ENCODE results near the gene CEP290. TPM values are rescaled to one million over a fixed set of nuclear protein-coding genes. Genes with fewer than 3 reads are reported as not detected.
A peak's percentile ranks its signal among the peaks of the same experiment; 100 is the strongest.

CEP290 gene
- total RNA-seq (10 to 100 TPM; 10.8 to 12.3 TPM), polyA plus RNA-seq (ENCODE audit: insufficient read length in 6 of 6) (10 to 100 TPM; 25.1 to 36.4 (median 33.5) TPM)
- long read RNA-seq, donor 1, partial matches to known transcripts = 99 of 99 reads
- long read RNA-seq, donor 1, other reads (novel, unspliced or antisense) = 0 of 99 reads
- long read RNA-seq, donor 2, partial matches to known transcripts = 101 of 101 reads
- long read RNA-seq, donor 2, other reads (novel, unspliced or antisense) = 0 of 101 reads
- long read RNA-seq, donor 3, partial matches to known transcripts = 50 of 50 reads
- long read RNA-seq, donor 3, other reads (novel, unspliced or antisense) = 0 of 50 reads
- long read RNA-seq, donor 4, partial matches to known transcripts = 5 of 5 reads
- long read RNA-seq, donor 4, other reads (novel, unspliced or antisense) = 0 of 5 reads
- long read RNA-seq, donor 5, partial matches to known transcripts = 73 of 73 reads
- long read RNA-seq, donor 5, other reads (novel, unspliced or antisense) = 0 of 73 reads
- long read RNA-seq, donor 6, partial matches to known transcripts = 36 of 36 reads
- long read RNA-seq, donor 6, other reads (novel, unspliced or antisense) = 0 of 36 reads
- long read RNA-seq, donor 7, partial matches to known transcripts = 40 of 40 reads
- long read RNA-seq, donor 7, other reads (novel, unspliced or antisense) = 0 of 40 reads
- long read RNA-seq, donor 8, partial matches to known transcripts = 92 of 103 reads
- long read RNA-seq, donor 8, other reads (novel, unspliced or antisense) = 11 of 103 reads
- long read RNA-seq, donor 9 = 0 reads
- long read RNA-seq, donor 10, partial matches to known transcripts = 5 of 5 reads
- long read RNA-seq, donor 10, other reads (novel, unspliced or antisense) = 0 of 5 reads
- long read RNA-seq, donor 11, partial matches to known transcripts = 97 of 113 reads
- long read RNA-seq, donor 11, other reads (novel, unspliced or antisense) = 15 of 113 reads
- long read RNA-seq, donor 12, partial matches to known transcripts = 49 of 49 reads
- long read RNA-seq, donor 12, other reads (novel, unspliced or antisense) = 0 of 49 reads

GRCh38 chr12:88141774-88142609, at the start of gene CEP290, which contains the start of gene TMTC3:
TSS of gene CEP290 (minus strand) at chr12:88142088. CDS start at chr12:88141307, 781 bp downstream.
TSS of gene TMTC3 (plus strand) at chr12:88142307. CDS start at chr12:88148316, 6,009 bp downstream.
- ATAC-seq = peak; percentile 99
- TF ChIP-seq CTCF (IDR thresholded peaks at IDR 0.05) = no peak
- Histone ChIP-seq H3K9me3 (no peaks in the 10 kb centered on the region), H3K27me3 (no peaks in the 10 kb centered on the region), H3K4me1 (peaks cover 0 to 21% of the 10 kb centered on the region in 2 donors), H3K27ac (peak within 1 kb of the TSS; percentile 80), H3K36me3 (no peaks in the 10 kb centered on the region), H3K4me3 (peak within 1 kb of the TSS; percentile 57 to 88)
- DNase-seq = peak; percentile 95 to 99 (median 96)
- intact Hi-C loops (cut with DNase I) = no loop called here

GRCh38 chr12:88188180-88188579, 46.3 kb upstream of the CEP290 start:
- H3K4me3 ChIP-seq = no peak overlapping the region
- H3K9me3 ChIP-seq = no peaks in the 10 kb centered on the region
- H3K27ac ChIP-seq = no peak overlapping the region
- ATAC-seq = no peak
- no peaks in the 10 kb centered on the region for H3K4me1 ChIP-seq
- TF ChIP-seq CTCF (IDR thresholded peaks at IDR 0.05) = no peak
- DNase-seq = no peak
- H3K36me3 ChIP-seq = peaks cover 0 to 24% of the 10 kb centered on the region in 2 donors
- no peaks in the 10 kb centered on the region for H3K27me3 ChIP-seq
- intact Hi-C loops (cut with DNase I) = no loop called here

- no peaks in the 10 kb centered on the region for H3K27me3 ChIP-seq
- DNase-seq = no peak
- H3K27ac ChIP-seq = no peak overlapping the region
- no peaks in the 10 kb centered on the region for H3K4me1 ChIP-seq
- peaks cover 0 to 28% of the 10 kb centered on the region in 2 donors for H3K36me3 ChIP-seq
- no peak for ATAC-seq
- no peak for TF ChIP-seq CTCF (IDR thresholded peaks at IDR 0.05)
- no peak overlapping the region for H3K4me3 ChIP-seq
- intact Hi-C loops (cut with DNase I) = no loop called here
- H3K9me3 ChIP-seq = no peaks in the 10 kb centered on the region
These were observed 45.7 kb upstream of the CEP290 start for GRCh38 chr12:88187571-88187970.

- Histone ChIP-seq H3K27ac (no peak overlapping the region), H3K36me3 (peaks cover 0 to 33% of the 10 kb centered on the region in 2 donors), H3K27me3 (no peaks in the 10 kb centered on the region), H3K4me1 (no peaks in the 10 kb centered on the region), H3K9me3 (no peaks in the 10 kb centered on the region), H3K4me3 (no peak overlapping the region)
- no peak for TF ChIP-seq CTCF (IDR thresholded peaks at IDR 0.05)
- ATAC-seq (no peak), DNase-seq (no peak)
- intact Hi-C loops (cut with DNase I) = no loop called here
These were observed 44.1 kb upstream of the CEP290 start for GRCh38 chr12:88185988-88186387.

Data from left lung (tissue), 14 donors.